Measurements from ENCODE around the gene APCDD1. TPM values are rescaled to one million over a fixed set of nuclear protein-coding genes. Genes with fewer than 3 reads are reported as not detected.

APCDD1 gene
- total and polyA plus RNA-seq, 2 of the 8 experiments (the other 6 are each of a cell fraction or from before 2014, with no cell fraction given), result 2.6 to 3.6 TPM

DNA sequence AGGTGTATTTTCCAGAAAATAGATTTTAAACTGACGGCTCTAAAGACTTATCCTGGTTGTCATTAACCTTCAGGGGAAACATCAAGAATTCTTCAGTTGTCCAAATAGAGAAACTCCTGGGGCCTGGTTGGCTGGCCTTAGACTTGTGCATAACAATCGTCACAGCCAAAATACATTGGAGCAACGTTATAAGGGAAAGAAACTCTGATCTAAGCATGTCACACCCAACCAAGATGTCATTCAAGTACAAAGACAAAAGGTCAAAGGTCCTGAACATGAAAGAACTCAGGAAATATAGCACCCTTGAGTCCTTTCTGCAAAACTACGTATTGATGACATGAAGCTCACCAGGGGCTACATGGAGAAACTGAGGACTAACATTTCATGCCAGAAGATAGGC lies 23.8 kb upstream of the APCDD1 start:
- no peak overlapping the region for H2AK5ac ChIP-seq (ENCODE audit: low read depth, low read length)
- no peak overlapping the region for H4K91ac ChIP-seq (replicated peaks; ENCODE audit: insufficient read length, low read length)
- no peak overlapping the region for H3K4me2 ChIP-seq (ENCODE audit: insufficient read depth in 1 of 2, low read depth in 2 of 2, low read length in 2 of 2)
- H4K20me1 ChIP-seq (replicated peaks in 1 of 2; ENCODE audit: control insufficient read depth in 1 of 2, insufficient read depth in 2 of 2, low read length in 2 of 2), result peaks cover 0 to 2% of the 10 kb centered on the region in 2 experiments
- FAIRE-seq, result no peak
- H2AFZ ChIP-seq (ENCODE audit: low read length), result no peak overlapping the region
- H3K79me1 ChIP-seq (ENCODE audit: low read depth, low read length), result no peaks in the 10 kb centered on the region
- H3K4ac ChIP-seq (replicated peaks; ENCODE audit: insufficient read length, low read depth, low read length), result no peak overlapping the region
- no peak overlapping the region for H3K56ac ChIP-seq (replicated peaks; ENCODE audit: insufficient read length, low read depth, low read length)
- H3K36me3 ChIP-seq (ENCODE audit: control insufficient read depth in 2 of 4, insufficient read depth in 4 of 4, low read length in 3 of 4), result no peaks in the 10 kb centered on the region
- no peak for DNase-seq (ENCODE audit: low read depth in 1 of 2, low spot score in 2 of 2)
- no peak overlapping the region for H2BK120ac ChIP-seq (replicated peaks; ENCODE audit: low read depth, low read length)
- H2BK5ac ChIP-seq (ENCODE audit: low read depth, low read length), result no peak overlapping the region
- no peaks in the 10 kb centered on the region for H3K4me1 ChIP-seq (replicated peaks in 1 of 4; ENCODE audit: control insufficient read depth in 3 of 4, insufficient read depth in 4 of 4, low read length in 3 of 4)
- H3K9ac ChIP-seq (replicated peaks in 1 of 4; ENCODE audit: extremely low read depth in 1 of 4, low read depth in 3 of 4, low read length in 3 of 4), result no peak overlapping the region
- H3K79me2 ChIP-seq (ENCODE audit: control insufficient read depth in 1 of 2, insufficient read depth in 2 of 2, low read length in 2 of 2), result no peaks in the 10 kb centered on the region
- no peak overlapping the region for H3K23ac ChIP-seq (ENCODE audit: insufficient read length)
- H3K14ac ChIP-seq (ENCODE audit: insufficient read length), result no peak overlapping the region
- H2BK15ac ChIP-seq (ENCODE audit: low read length), result no peak overlapping the region
- no peak overlapping the region for H3K4me3 ChIP-seq (ENCODE audit: extremely low read depth in 1 of 4, insufficient read depth in 2 of 4, low read depth in 3 of 4, low read length in 4 of 4)
- H3K9me3 ChIP-seq (ENCODE audit: insufficient read depth in 2 of 2, low read depth in 1 of 2, low read length in 1 of 2), result no peaks in the 10 kb centered on the region
- ChIA-PET POLR2A (ENCODE audit: partially characterized antibody) (no interaction called here), CTCF (ENCODE audit: partially characterized antibody) (interaction anchor here (0.6 to 0.7 kb wide), 2 partner anchors 86 to 337 kb away, joined by 3 read pairs; no protein-coding TSS in a partner anchor)
- no peak overlapping the region for H2BK12ac ChIP-seq (ENCODE audit: low read depth, low read length)
- H3K23me2 ChIP-seq (ENCODE audit: low read depth, low read length), result no peaks in the 10 kb centered on the region
- H2BK20ac ChIP-seq (ENCODE audit: low read length), result no peak overlapping the region
- no peak overlapping the region for H3K18ac ChIP-seq (ENCODE audit: extremely low read depth, low read length)
- no peaks in the 10 kb centered on the region for H3K27me3 ChIP-seq (replicated peaks in 1 of 4; ENCODE audit: control insufficient read depth in 3 of 4, extremely low read depth in 1 of 4, insufficient read depth in 3 of 4, low read length in 3 of 4)
- no peak overlapping the region for H3K27ac ChIP-seq (ENCODE audit: low read depth, low read length)
- H4K5ac ChIP-seq (ENCODE audit: insufficient read length, low read depth, low read length), result no peak overlapping the region
- H4K8ac ChIP-seq (ENCODE audit: extremely low read depth, insufficient read depth, low read length), result no peak overlapping the region
- WGBS, 2 experiments (ENCODE audit: extremely low coverage in 1 of 2, insufficient coverage in 1 of 2, insufficient read length in 1 of 2, insufficient replicate concordance in 2 of 2, low coverage in 1 of 2, low lambda C conversion rate in 2 of 2, missing lambda C conversion rate in 1 of 2), result 55% methylated on average over 4 of the region's 4 CpGs; no CpG with 5 or more reads in 1 of the 2 experiments
- TF ChIP-seq, protein P1, sequence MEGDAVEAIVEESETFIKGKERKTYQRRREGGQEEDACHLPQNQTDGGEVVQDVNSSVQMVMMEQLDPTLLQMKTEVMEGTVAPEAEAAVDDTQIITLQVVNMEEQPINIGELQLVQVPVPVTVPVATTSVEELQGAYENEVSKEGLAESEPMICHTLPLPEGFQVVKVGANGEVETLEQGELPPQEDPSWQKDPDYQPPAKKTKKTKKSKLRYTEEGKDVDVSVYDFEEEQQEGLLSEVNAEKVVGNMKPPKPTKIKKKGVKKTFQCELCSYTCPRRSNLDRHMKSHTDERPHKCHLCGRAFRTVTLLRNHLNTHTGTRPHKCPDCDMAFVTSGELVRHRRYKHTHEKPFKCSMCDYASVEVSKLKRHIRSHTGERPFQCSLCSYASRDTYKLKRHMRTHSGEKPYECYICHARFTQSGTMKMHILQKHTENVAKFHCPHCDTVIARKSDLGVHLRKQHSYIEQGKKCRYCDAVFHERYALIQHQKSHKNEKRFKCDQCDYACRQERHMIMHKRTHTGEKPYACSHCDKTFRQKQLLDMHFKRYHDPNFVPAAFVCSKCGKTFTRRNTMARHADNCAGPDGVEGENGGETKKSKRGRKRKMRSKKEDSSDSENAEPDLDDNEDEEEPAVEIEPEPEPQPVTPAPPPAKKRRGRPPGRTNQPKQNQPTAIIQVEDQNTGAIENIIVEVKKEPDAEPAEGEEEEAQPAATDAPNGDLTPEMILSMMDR (IDR thresholded peaks at IDR 0.05; ENCODE audit: control extremely low read depth in 1 of 3, insufficient read depth in 1 of 3, low read depth in 1 of 3, low read length in 3 of 3), result no peak
- no peak for TF ChIP-seq TBP (IDR thresholded peaks at IDR 0.05; ENCODE audit: low read depth, low read length)
- no peak for TF ChIP-seq CBX5 (IDR thresholded peaks at IDR 0.05; ENCODE audit: low read depth, low read length)
- no peak for TF ChIP-seq KDM1A (IDR thresholded peaks at IDR 0.05; ENCODE audit: borderline replicate concordance, low read length)
- no peak for TF ChIP-seq POLR2AphosphoS5 (IDR thresholded peaks at IDR 0.05; ENCODE audit: low read depth, low read length)
- TF ChIP-seq SP2 (IDR thresholded peaks at IDR 0.05; ENCODE audit: low read length), result no peak
- TF ChIP-seq KDM5A (IDR thresholded peaks at IDR 0.05; ENCODE audit: low read length), result no peak
- no peak for TF ChIP-seq SP4 (IDR thresholded peaks at IDR 0.05; ENCODE audit: low read length)
- TF ChIP-seq FOSL1 (IDR thresholded peaks at IDR 0.05; ENCODE audit: insufficient read depth, low read depth, low read length), result no peak
- TF ChIP-seq SP1 (IDR thresholded peaks at IDR 0.05; ENCODE audit: low read depth, low read length), result no peak
- no peak for TF ChIP-seq TAF7 (optimal IDR thresholded peaks at IDR 0.05; ENCODE audit: borderline replicate concordance, low read depth, low read length)
- no peak for TF ChIP-seq SIN3A (conservative IDR thresholded peaks at IDR 0.05 in 1 of 2, IDR thresholded peaks at IDR 0.05 in 1 of 2; ENCODE audit: low read depth in 1 of 2, low read length in 2 of 2)
- TF ChIP-seq JUND (IDR thresholded peaks at IDR 0.05; ENCODE audit: low read length), result no peak

All from H1 (cell line).